CD4-positive, alpha-beta T cell (primary cell): ENCODE data around the gene TSPAN9. TPM values are rescaled to one million over a fixed set of nuclear protein-coding genes. Genes with fewer than 3 reads are reported as not detected.

Experiments used
- ATAC-seq: fragments of 200-7000 bp; cut with Tn5 transposase; one replicate; pipeline ENCODE4 v1.10.0; 2022; ENCODE audit warnings: mild to moderate bottlenecking; ENCODE audit not compliant: poor library complexity
- CTCF ChIA-PET: fragments of 350-600 bp; sonication (Branson Sonifier 250); formaldehyde crosslinking; loops from one replicate; lab custom pipeline; 2021; ENCODE audit warnings: antibody characterized with exemption, inconsistent platforms; lab: Charles Lee
- POLR2A ChIA-PET: fragments of 350-600 bp; sonication (Branson Sonifier 250); formaldehyde crosslinking; loops from one replicate; lab custom pipeline; 2021; ENCODE audit warnings: antibody characterized with exemption, inconsistent platforms; lab: Charles Lee
- DNase-seq, 14 experiments: peaks; one replicate each; pipeline ENCODE4 v3.0.0-alpha.2; 2013 to 2020; ENCODE audit warnings: mixed read lengths in 2 of 14
- H3K27ac ChIP-seq, 2 donors: one replicate each; pipeline versions ENCODE4 v1.5.1 to v1.7.0; 2013; ENCODE audit warnings: low read length in 2 of 2, low read depth in 1 of 2, mild to moderate bottlenecking in 1 of 2
- H3K27me3 ChIP-seq, 2 experiments: 1 replicate in 1 of 2; 2 replicates in 1 of 2; pipeline versions ENCODE4 v1.6.1 to v1.7.0; 2013; ENCODE audit warnings: low read length in 2 of 2, control low read depth in 1 of 2, mild to moderate bottlenecking in 1 of 2, moderate library complexity in 1 of 2; ENCODE audit not compliant: insufficient read depth in 2 of 2, control insufficient read depth in 1 of 2
- H3K36me3 ChIP-seq: one replicate; pipeline ENCODE4 v1.6.1; 2013; ENCODE audit warnings: low read length, control low read depth; ENCODE audit not compliant: insufficient read depth
- H3K4me1 ChIP-seq: one replicate; pipeline ENCODE4 v1.6.1; 2013; ENCODE audit warnings: low read length, control low read depth; ENCODE audit not compliant: insufficient read depth
- H3K4me3 ChIP-seq: one replicate; pipeline ENCODE4 v1.5.1; 2013; ENCODE audit warnings: mild to moderate bottlenecking, low read length, moderate library complexity
- H3K9me3 ChIP-seq, 2 experiments: 1 replicate in 1 of 2; 2 replicates in 1 of 2; pipeline versions ENCODE4 v1.6.1 to v1.7.0; 2013; ENCODE audit warnings: low read length in 2 of 2, mild to moderate bottlenecking in 2 of 2, control low read depth in 1 of 2, moderate library complexity in 1 of 2; ENCODE audit not compliant: control insufficient read depth in 1 of 2, insufficient read depth in 1 of 2
- H3K27ac Mint-ChIP-seq: one replicate; pipeline ENCODE4 v1.8.0; 2020; ENCODE audit warnings: mixed read lengths
- H3K27me3 Mint-ChIP-seq: one replicate; pipeline ENCODE4 v1.8.0; 2021; ENCODE audit warnings: mixed read lengths
- H3K36me3 Mint-ChIP-seq: one replicate; pipeline ENCODE4 v1.8.0; 2021; ENCODE audit warnings: low read depth, mixed read lengths
- H3K4me1 Mint-ChIP-seq: one replicate; pipeline ENCODE4 v1.8.0; 2021; ENCODE audit warnings: low read depth, mixed read lengths
- H3K4me3 Mint-ChIP-seq: one replicate; pipeline ENCODE4 v1.8.0; 2020; ENCODE audit warnings: mild to moderate bottlenecking, mixed read lengths
- H3K9me3 Mint-ChIP-seq: one replicate; pipeline ENCODE4 v1.8.0; 2020; ENCODE audit warnings: mixed read lengths
- intact Hi-C, 2 experiments: fragments of 100-400 bp; cut with DNase I in 1 of 2; cut with micrococcal nuclease in 1 of 2; formaldehyde crosslinking; loops; one replicate each; pipeline versions ENCODE4 v1.15.1 to v1.9.0; 2023 to 2025; cut with DNase I, micrococcal nuclease
- total RNA-seq, 174 experiments: library from RNA in 2 of 174; stranded (reverse) in 2 of 174; gene quantifications; one replicate each; pipeline ENCODE4 v1.2.3 and lab custom pipeline; 2021 to 2026
- TF ChIP-seq, protein P1 (sequence below): fragments of 200-600 bp; IDR thresholded peaks from one replicate; pipeline ENCODE4 v1.8.0; 2022; ENCODE audit warnings: antibody characterized with exemption, mild to moderate bottlenecking

Gene TSPAN9
- total RNA-seq, 2 experiments from 2014 or later: 0.82 to 1.3 TPM

DNA sequence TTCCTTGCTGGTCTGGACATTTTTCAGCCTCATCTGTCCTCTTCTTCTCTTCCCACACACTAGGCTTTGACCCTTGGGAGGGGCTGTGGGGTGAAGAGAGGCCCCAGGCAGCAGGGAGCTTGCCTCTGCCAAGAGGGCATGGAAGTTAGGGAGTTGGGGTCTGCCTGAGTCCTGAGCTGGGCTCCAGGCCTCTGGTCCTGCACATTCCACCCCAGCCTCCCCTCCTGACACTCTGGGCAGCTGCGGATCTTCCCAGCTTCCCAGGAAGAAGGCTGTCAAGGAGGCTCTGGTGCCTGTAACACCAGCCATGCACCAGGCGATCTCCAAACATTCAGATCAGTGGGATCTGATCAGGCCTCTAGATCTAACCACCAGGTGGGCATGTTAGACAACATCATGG is 244.7 kb downstream of the TSPAN9 start:
- no peaks in the 10 kb centered on the region for H3K36me3 Mint-ChIP-seq
- no peaks in the 10 kb centered on the region for H3K4me1 Mint-ChIP-seq
- H3K27ac Mint-ChIP-seq: no peak overlapping the region
- no peak overlapping the region for H3K4me3 Mint-ChIP-seq
- H3K4me1 ChIP-seq: no peaks in the 10 kb centered on the region
- intact Hi-C loops: no loop called here
- no peaks in the 10 kb centered on the region for H3K9me3 Mint-ChIP-seq
- TF ChIP-seq, protein P1, sequence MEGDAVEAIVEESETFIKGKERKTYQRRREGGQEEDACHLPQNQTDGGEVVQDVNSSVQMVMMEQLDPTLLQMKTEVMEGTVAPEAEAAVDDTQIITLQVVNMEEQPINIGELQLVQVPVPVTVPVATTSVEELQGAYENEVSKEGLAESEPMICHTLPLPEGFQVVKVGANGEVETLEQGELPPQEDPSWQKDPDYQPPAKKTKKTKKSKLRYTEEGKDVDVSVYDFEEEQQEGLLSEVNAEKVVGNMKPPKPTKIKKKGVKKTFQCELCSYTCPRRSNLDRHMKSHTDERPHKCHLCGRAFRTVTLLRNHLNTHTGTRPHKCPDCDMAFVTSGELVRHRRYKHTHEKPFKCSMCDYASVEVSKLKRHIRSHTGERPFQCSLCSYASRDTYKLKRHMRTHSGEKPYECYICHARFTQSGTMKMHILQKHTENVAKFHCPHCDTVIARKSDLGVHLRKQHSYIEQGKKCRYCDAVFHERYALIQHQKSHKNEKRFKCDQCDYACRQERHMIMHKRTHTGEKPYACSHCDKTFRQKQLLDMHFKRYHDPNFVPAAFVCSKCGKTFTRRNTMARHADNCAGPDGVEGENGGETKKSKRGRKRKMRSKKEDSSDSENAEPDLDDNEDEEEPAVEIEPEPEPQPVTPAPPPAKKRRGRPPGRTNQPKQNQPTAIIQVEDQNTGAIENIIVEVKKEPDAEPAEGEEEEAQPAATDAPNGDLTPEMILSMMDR: no peak
- no peaks in the 10 kb centered on the region for H3K9me3 ChIP-seq
- no peaks in the 10 kb centered on the region for H3K36me3 ChIP-seq
- DNase-seq (no peak), ATAC-seq (no peak)
- peaks cover 3% of the 10 kb centered on the region for H3K27me3 Mint-ChIP-seq
- CTCF ChIA-PET: no interaction called here
- H3K27me3 ChIP-seq: peaks cover 0 to 4% of the 10 kb centered on the region in 2 experiments
- H3K27ac ChIP-seq: no peak overlapping the region
- POLR2A ChIA-PET: no interaction called here
- no peak overlapping the region for H3K4me3 ChIP-seq

DNA sequence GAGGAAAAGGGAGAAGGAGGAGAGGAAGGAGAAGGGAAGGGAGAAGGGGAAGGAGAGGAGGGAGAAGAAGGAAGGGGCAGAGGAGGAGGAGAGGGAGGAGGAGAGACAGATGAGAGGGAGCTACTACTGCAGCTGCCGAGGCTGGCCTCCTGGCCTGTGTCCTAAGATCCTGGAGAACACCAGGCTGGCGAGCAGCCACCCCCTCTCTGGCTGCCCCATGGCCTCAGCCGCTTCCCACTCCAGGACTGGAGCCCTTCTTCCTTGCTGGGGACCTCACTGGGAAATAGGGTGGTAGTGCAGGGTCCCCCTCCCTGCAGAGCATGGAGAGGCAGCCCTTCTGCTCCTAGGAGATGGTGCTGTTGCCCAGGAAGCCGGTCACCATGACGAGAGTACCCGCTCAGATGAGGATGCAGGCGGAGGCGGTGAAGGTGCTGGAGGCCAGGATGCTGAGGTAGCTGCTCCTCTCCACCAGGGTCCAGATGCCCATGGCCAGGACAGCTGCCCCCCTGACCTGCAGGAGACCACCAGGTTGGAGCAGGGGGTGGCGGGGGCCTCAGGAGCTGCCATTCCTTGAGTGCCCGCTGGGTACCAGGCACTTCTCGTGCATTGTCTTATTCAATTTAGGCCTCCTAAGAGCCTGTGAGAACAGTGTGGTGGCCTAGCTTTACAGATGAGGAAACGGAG is 246.0 kb downstream of the TSPAN9 start:
- ATAC-seq (no peak), DNase-seq (no peak)
- H3K27me3 Mint-ChIP-seq: peaks cover 3% of the 10 kb centered on the region
- POLR2A ChIA-PET: no interaction called here
- H3K27ac Mint-ChIP-seq: no peak overlapping the region
- H3K9me3 ChIP-seq: no peaks in the 10 kb centered on the region
- no peaks in the 10 kb centered on the region for H3K36me3 ChIP-seq
- intact Hi-C loops: no loop called here
- no peak overlapping the region for H3K27ac ChIP-seq
- no peaks in the 10 kb centered on the region for H3K9me3 Mint-ChIP-seq
- peaks cover 0 to 4% of the 10 kb centered on the region in 2 experiments for H3K27me3 ChIP-seq
- no peaks in the 10 kb centered on the region for H3K4me1 ChIP-seq
- H3K4me1 Mint-ChIP-seq: no peaks in the 10 kb centered on the region
- no peak overlapping the region for H3K4me3 Mint-ChIP-seq
- CTCF ChIA-PET: no interaction called here
- H3K4me3 ChIP-seq: no peak overlapping the region
- TF ChIP-seq, protein P1: no peak
- H3K36me3 Mint-ChIP-seq: no peaks in the 10 kb centered on the region

DNA sequence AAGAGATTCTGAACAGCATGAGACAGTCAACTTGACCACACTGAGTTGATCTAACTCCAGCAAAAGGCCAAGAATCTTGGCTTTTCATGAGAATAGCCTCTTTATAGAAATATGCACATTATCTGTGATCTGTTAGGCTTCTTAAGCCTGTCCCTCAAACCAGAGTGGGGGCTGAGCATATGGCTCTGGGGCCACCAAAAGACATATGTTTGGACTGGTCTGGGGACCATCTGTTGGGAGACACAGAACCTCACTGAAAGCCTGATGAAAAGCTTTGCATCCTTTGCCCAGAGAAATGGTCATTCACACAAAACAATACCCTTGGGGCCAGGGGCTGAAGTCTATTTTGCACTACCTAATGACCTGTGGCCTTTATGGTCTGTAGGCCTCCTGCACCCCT is 248.6 kb downstream of the TSPAN9 start:
- ChIA-PET POLR2A (no interaction called here), CTCF (no interaction called here)
- TF ChIP-seq, protein P1: no peak
- H3K27ac ChIP-seq: no peak overlapping the region
- H3K4me1 ChIP-seq: no peaks in the 10 kb centered on the region
- no peaks in the 10 kb centered on the region for H3K9me3 ChIP-seq
- intact Hi-C loops: no loop called here
- DNase-seq: no peak
- H3K4me3 Mint-ChIP-seq: no peak overlapping the region
- H3K36me3 ChIP-seq: no peaks in the 10 kb centered on the region
- no peaks in the 10 kb centered on the region for H3K36me3 Mint-ChIP-seq
- H3K27me3 Mint-ChIP-seq: peaks cover 3% of the 10 kb centered on the region
- ATAC-seq: no peak
- no peaks in the 10 kb centered on the region for H3K9me3 Mint-ChIP-seq
- no peak overlapping the region for H3K27ac Mint-ChIP-seq
- H3K4me1 Mint-ChIP-seq: no peaks in the 10 kb centered on the region
- no peak overlapping the region for H3K4me3 ChIP-seq
- peaks cover 0 to 4% of the 10 kb centered on the region in 2 experiments for H3K27me3 ChIP-seq
